Kidney (tissue), 14 donors: ENCODE measurements around the gene PLEK2. TPM values are rescaled to one million over a fixed set of nuclear protein-coding genes. Genes with fewer than 3 reads are reported as not detected.
A peak's percentile ranks its signal among the peaks of the same experiment; 100 is the strongest.

Experiments
- DNase-seq, 5 donors: peaks; one replicate each; pipeline ENCODE4 v3.0.0-alpha.2; 2013 to 2020
- FAIRE-seq: peaks from 2 replicates; lab custom pipeline; 2012; peaks lifted over from hg19 to GRCh38; lab: Jason Lieb, UNC
- H3K27ac ChIP-seq, 2 donors: one replicate each; pipeline ENCODE4 v1.7.0; 2013; ENCODE audit warnings: low read depth in 2 of 2, low read length in 2 of 2, inconsistent platforms in 1 of 2
- H3K27me3 ChIP-seq: one replicate; pipeline ENCODE4 v1.7.1; 2013; ENCODE audit warnings: low read length, inconsistent platforms; ENCODE audit not compliant: control insufficient read depth, insufficient read depth
- H3K36me3 ChIP-seq, 3 donors: one replicate each; pipeline versions ENCODE4 v1.7.0 to v1.7.1; 2013; ENCODE audit warnings: low read length in 3 of 3, control low read depth in 1 of 3, inconsistent platforms in 1 of 3; ENCODE audit not compliant: insufficient read depth in 3 of 3, control insufficient read depth in 2 of 3
- H3K4me1 ChIP-seq, 3 donors: one replicate each; pipeline versions ENCODE4 v1.7.0 to v1.7.1; 2013; ENCODE audit warnings: low read length in 3 of 3, inconsistent platforms in 1 of 3, low read depth in 1 of 3; ENCODE audit not compliant: control insufficient read depth in 2 of 3, insufficient read depth in 2 of 3
- H3K4me3 ChIP-seq, 3 donors: one replicate each; pipeline versions ENCODE4 v1.7.0 to v1.8.1; 2013; ENCODE audit warnings: low read length in 3 of 3, control low read depth in 1 of 3, inconsistent platforms in 1 of 3
- H3K9ac ChIP-seq, 3 donors: one replicate each; pipeline versions ENCODE4 v1.7.0 to v1.7.1; 2013; ENCODE audit warnings: low read length in 3 of 3, control low read depth in 1 of 3, inconsistent platforms in 1 of 3
- H3K9me3 ChIP-seq, 3 donors: one replicate each; pipeline versions ENCODE4 v1.7.0 to v1.7.1; 2013; ENCODE audit warnings: low read length in 3 of 3, control low read depth in 1 of 3, inconsistent platforms in 1 of 3; ENCODE audit not compliant: control insufficient read depth in 2 of 3, insufficient read depth in 1 of 3
- intact Hi-C: fragments of 100-400 bp; cut with DNase I; formaldehyde crosslinking; loops from one replicate; pipeline ENCODE4 v1.11.1; 2022
- polyA plus RNA-seq: library from polyadenylated mRNA; stranded (reverse); fragments of 350-450 nt; fragmentation: Illumina TruSeq; extraction: RNeasy Lipid Tissue Mini Kit (QIAGEN cat#74804); gene quantifications from one replicate; pipeline ENCODE4 v1.2.3, GENCODE V29; 2014; ENCODE audit warnings: low read depth, low replicate concordance; ENCODE audit not compliant: insufficient read depth
- total RNA-seq: library from RNA; stranded (reverse); fragmentation: NEBNext Ultra II Directional; extraction: Animal tissue kit (Norgen Biotek cat#: 25700); gene quantifications from one replicate; pipeline ENCODE4 v1.2.1, GENCODE V29; 2021
- TF ChIP-seq, protein P1 (sequence below): IDR thresholded peaks from 3 replicates; pipeline ENCODE4 v1.5.1; 2012; ENCODE audit warnings: mild to moderate bottlenecking, moderate library complexity, borderline replicate concordance; ENCODE audit not compliant: insufficient read depth; ENCODE audit errors: extremely low read depth
- donor health status: control.
- donor health status: control.
- donor health status: control.
- donor health status: control.
- donor health status: control.
- donor health status: DM: yes; HTN: yes; CAD: no.
- donor health status: Normal renal cell carcinoma (clear cell type).

PLEK2 gene
- total and polyA plus RNA-seq, 2 donors from 2014 or later: 10.8 to 11.4 TPM

DNA sequence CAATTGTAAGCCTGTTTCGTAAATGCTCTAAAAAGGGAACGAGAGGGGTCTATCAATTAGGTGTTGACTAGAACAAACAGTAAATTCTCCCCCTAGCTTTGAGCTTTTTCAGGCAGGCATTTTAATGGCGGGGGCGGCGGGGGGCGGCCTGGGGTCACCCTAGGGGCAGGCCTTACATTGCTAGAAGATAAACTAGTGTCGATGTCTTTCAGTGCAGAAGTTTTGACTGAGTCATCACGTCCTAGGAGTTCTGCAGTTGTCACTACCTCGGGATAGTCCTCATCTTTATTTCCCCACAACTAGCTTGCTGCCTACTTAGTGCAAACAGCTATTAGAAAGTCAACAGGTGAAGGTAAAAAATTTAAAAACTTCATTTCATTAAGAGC lies 54.0 kb downstream of the PLEK2 start:
- Histone ChIP-seq H3K9ac (peak overlapping the region in 1 of 3 donors; percentile 98), H3K9me3 (no peaks in the 10 kb centered on the region), H3K36me3 (peaks cover 0 to 3% (median 0%) of the 10 kb centered on the region in 3 donors), H3K4me3 (peak overlapping the region in 2 of 3 donors; percentile 26 to 92), H3K4me1 (peaks cover 0 to 13% (median 10%) of the 10 kb centered on the region in 3 donors), H3K27ac (no peak overlapping the region), H3K27me3 (no peaks in the 10 kb centered on the region)
- TF ChIP-seq, protein P1, sequence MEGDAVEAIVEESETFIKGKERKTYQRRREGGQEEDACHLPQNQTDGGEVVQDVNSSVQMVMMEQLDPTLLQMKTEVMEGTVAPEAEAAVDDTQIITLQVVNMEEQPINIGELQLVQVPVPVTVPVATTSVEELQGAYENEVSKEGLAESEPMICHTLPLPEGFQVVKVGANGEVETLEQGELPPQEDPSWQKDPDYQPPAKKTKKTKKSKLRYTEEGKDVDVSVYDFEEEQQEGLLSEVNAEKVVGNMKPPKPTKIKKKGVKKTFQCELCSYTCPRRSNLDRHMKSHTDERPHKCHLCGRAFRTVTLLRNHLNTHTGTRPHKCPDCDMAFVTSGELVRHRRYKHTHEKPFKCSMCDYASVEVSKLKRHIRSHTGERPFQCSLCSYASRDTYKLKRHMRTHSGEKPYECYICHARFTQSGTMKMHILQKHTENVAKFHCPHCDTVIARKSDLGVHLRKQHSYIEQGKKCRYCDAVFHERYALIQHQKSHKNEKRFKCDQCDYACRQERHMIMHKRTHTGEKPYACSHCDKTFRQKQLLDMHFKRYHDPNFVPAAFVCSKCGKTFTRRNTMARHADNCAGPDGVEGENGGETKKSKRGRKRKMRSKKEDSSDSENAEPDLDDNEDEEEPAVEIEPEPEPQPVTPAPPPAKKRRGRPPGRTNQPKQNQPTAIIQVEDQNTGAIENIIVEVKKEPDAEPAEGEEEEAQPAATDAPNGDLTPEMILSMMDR: no peak
- no peak for FAIRE-seq
- intact Hi-C loops: no loop called here
- DNase-seq: no peak

DNA sequence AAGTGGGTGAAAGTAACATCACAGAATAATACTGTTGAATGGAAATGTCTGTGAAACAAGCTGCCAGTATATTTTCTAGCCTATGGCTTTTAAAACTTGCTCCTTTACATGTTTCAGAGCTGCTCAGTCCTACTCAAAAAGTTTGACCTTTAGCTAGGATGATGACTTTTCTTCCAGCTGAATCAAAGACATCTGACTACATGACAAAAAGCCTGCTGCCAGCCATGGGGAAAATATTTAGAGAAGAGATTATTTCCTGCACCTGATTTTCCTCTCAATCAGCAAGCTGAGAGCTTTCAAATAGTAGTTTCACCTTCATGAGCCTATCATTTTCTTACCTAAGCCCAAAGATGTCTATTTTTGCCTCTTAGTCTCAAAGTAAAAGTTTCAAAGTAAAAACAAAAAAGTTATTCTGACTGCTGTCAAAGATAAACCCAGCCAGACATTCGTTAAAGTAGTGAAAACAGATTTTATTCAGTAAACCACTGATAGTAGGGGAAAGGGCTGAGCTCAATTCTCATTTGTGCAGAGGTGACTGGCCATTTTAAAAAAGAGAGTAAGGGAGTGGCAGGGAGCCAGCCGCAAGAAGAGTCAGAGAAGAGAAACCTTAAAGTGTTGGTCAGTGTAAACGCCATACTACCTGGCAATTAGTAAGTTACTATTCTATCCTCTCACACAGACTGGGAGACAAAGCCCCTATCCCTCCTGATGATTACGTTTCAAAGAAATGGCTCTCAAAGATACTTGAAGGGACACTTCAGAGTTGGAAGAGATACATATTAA lies 54.6 kb downstream of the PLEK2 start:
- intact Hi-C loops: no loop called here
- TF ChIP-seq, protein P1: no peak
- Histone ChIP-seq H3K9ac (no peak overlapping the region), H3K4me3 (peak overlapping the region in 2 of 3 donors; percentile 26 to 92), H3K27me3 (no peaks in the 10 kb centered on the region), H3K27ac (no peak overlapping the region), H3K36me3 (no peaks in the 10 kb centered on the region), H3K4me1 (peaks cover 0 to 13% (median 10%) of the 10 kb centered on the region in 3 donors), H3K9me3 (no peaks in the 10 kb centered on the region)
- no peak for FAIRE-seq
- DNase-seq: no peak

DNA sequence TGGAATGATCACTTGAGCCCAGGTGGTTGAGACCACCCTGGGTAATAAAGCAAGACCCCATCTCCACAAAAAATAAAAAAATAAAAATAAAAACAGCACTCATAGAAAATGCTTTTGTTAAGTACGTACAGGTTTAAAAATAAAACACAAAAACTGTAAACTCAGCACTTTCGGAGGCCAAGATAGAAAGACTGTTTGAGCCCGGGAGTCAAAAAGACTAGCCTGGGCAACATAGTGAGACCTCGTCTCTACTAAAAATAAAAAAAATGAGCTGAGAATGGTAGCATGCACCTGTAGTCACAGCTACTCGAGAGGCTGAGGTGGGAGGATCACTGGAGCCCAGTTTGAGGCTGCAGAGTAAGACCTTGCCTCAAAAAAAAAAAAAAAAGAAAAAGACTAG lies 59.9 kb downstream of the PLEK2 start:
- intact Hi-C loops: no loop called here
- TF ChIP-seq, protein P1: no peak
- no peak overlapping the region for H3K4me3 ChIP-seq
- FAIRE-seq (no peak), DNase-seq (no peak)
- peaks cover 6 to 27% (median 9%) of the 10 kb centered on the region in 3 donors for H3K36me3 ChIP-seq
- H3K4me1 ChIP-seq: peaks cover 0 to 1% (median 0%) of the 10 kb centered on the region in 3 donors
- no peak overlapping the region for H3K27ac ChIP-seq
- no peak overlapping the region for H3K9ac ChIP-seq
- H3K27me3 ChIP-seq: no peaks in the 10 kb centered on the region
- no peaks in the 10 kb centered on the region for H3K9me3 ChIP-seq
